22Rv1 (cell line): Measurements from ENCODE around the gene PRELID2.
"Not testable (repeated sequence)": the region's sequence is repeated elsewhere in the genome, so short reads cannot be mapped to it uniquely, and the experiment has no call there.

Experiments used
- CTCF ChIP-seq: fragments of 450-650 bp; IDR thresholded peaks from 2 replicates; pipeline ENCODE4 v1.5.1; 2017; ENCODE audit warnings: mild to moderate bottlenecking
- ZFX ChIP-seq: fragments of 450-650 bp; IDR thresholded peaks from 2 replicates; pipeline ENCODE4 v1.6.1; 2017; ENCODE audit warnings: antibody characterized with exemption, borderline replicate concordance

- not testable (repeated sequence) for TF ChIP-seq CTCF, ZFX
Measured at GRCh38 chr5:145798503-145798902, 36.6 kb downstream of the PRELID2 start.
